HG03103 (cell line): ENCODE measurements around the gene LYSMD1.

Experiments
- ATAC-seq: cut with Tn5 transposase; IDR thresholded peaks from one replicate; pipeline ENCODE4 v1.9.1; 2021; ENCODE audit warnings: low read depth; ENCODE audit not compliant: unreplicated experiment

Gene LYSMD1

GRCh38 chr1:151176514-151177045 lies 10.9 kb upstream of the LYSMD1 start:
- no peak for ATAC-seq

- ATAC-seq: no peak
Observed at GRCh38 chr1:151175863-151176262, 10.2 kb upstream of the LYSMD1 start, which contains the start of gene TMOD4. Gene TMOD4 (minus strand): TSS chr1:151175981. CDS start chr1:151174875, 1,106 bp downstream.

GRCh38 chr1:151175041-151175741 lies 9.5 kb upstream of the LYSMD1 start:
- ATAC-seq: no peak

GRCh38 chr1:151171190-151171589 lies 5.5 kb upstream of the LYSMD1 start:
- ATAC-seq: no peak

GRCh38 chr1:151167116-151167515 lies 1.4 kb upstream of the LYSMD1 start:
- ATAC-seq: no peak

GRCh38 chr1:151166505-151166956 lies 829 bp upstream of the LYSMD1 start:
- no peak for ATAC-seq

GRCh38 chr1:151165281-151165737 lies 393 bp downstream of the LYSMD1 start:
- ATAC-seq: no peak

GRCh38 chr1:151164732-151165280 lies 896 bp downstream of the LYSMD1 start:
- ATAC-seq: no peak

GRCh38 chr1:151159373-151159772 lies 6.3 kb downstream of the LYSMD1 start:
- ATAC-seq: no peak

GRCh38 chr1:151158751-151159251 lies 6.9 kb downstream of the LYSMD1 start:
- no peak for ATAC-seq

- no peak for ATAC-seq
Observed at GRCh38 chr1:151158326-151158725, 7.4 kb downstream of the LYSMD1 start.

GRCh38 chr1:151157067-151157531 lies 8.6 kb downstream of the LYSMD1 start:
- no peak for ATAC-seq

GRCh38 chr1:151156515-151156819 lies 9.2 kb downstream of the LYSMD1 start, which contains the start of gene TNFAIP8L2:
Gene TNFAIP8L2 (plus strand): TSS chr1:151156649. CDS start chr1:151158698, 2,049 bp downstream.
- ATAC-seq: no peak

- ATAC-seq: no peak
Observed at GRCh38 chr1:151147665-151148064, 18.0 kb downstream of the LYSMD1 start.

GRCh38 chr1:151147132-151147503 lies 18.6 kb downstream of the LYSMD1 start:
- no peak for ATAC-seq

GRCh38 chr1:151146412-151147131 lies 19.1 kb downstream of the LYSMD1 start, which contains the start of gene SEMA6C:
Gene SEMA6C (minus strand): TSS chr1:151146631. CDS start chr1:151142621, 4,010 bp downstream.
- peak; percentile 91 for ATAC-seq

GRCh38 chr1:151146072-151146411 lies 19.7 kb downstream of the LYSMD1 start:
- ATAC-seq: no peak

GRCh38 chr1:151145304-151146071 lies 20.2 kb downstream of the LYSMD1 start:
- no peak for ATAC-seq

GRCh38 chr1:151144474-151145303 lies 21.0 kb downstream of the LYSMD1 start:
- ATAC-seq: no peak
